HG02678 (cell line): Measurements from ENCODE around the gene RSL1D1.
"Not testable (repeated sequence)": the region's sequence is repeated elsewhere in the genome, so short reads cannot be mapped to it uniquely, and the experiment has no call there.

ENCODE experiments used
- ATAC-seq: cut with Tn5 transposase; IDR thresholded peaks from one replicate; pipeline ENCODE4 v1.9.1; 2021; ENCODE audit warnings: mild to moderate bottlenecking, moderate library complexity; ENCODE audit not compliant: unreplicated experiment

RSL1D1 gene

DNA sequence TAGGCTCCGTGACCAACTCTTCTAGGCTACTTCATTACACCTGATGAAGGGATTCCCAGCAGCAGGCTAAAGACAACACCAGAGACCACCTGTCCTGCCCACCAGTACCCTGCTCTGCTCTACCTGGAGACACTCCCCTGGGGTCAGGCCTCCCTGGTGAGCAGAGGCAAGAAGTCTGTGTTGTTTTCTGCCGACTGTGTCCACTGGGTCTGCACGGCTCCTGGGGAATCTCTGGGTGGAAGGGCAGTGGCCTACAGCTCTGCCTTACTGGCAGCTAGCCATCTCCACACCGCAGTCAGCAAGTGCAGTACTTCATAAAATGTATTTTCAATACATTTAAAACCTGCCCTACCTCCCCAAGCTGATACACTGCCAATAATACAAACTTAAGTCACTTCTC lies 6.8 kb downstream of the RSL1D1 start:
- ATAC-seq = no peak

- ATAC-seq = no peak
These were observed 7.5 kb downstream of the RSL1D1 start for GRCh38 chr16:11843861-11844260.

DNA sequence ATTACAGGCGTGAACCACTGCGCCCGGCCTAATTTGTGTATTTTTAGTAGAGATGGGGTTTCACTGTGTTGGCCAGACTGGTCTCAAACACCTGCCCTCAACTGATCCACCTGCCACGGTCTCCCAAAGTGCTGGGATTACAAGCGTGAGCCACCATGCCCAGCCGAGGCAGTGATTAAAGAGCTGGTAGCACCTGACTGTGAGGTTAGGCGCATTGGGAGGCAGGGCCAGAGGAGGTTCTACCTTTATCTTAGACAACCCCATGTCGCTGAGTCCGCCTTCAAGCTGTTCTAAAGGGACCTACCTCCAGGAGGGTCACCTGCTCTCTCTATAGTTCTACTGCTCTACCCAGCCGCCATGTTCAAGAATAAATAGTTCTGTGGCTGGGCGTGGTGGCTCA lies 8.1 kb downstream of the RSL1D1 start:
- no peak for ATAC-seq

- no peak for ATAC-seq
These were observed 10.3 kb downstream of the RSL1D1 start for GRCh38 chr16:11841026-11841425.

GRCh38 chr16:11836650-11837244 lies 14.6 kb downstream of the RSL1D1 start:
- ATAC-seq = no peak

DNA sequence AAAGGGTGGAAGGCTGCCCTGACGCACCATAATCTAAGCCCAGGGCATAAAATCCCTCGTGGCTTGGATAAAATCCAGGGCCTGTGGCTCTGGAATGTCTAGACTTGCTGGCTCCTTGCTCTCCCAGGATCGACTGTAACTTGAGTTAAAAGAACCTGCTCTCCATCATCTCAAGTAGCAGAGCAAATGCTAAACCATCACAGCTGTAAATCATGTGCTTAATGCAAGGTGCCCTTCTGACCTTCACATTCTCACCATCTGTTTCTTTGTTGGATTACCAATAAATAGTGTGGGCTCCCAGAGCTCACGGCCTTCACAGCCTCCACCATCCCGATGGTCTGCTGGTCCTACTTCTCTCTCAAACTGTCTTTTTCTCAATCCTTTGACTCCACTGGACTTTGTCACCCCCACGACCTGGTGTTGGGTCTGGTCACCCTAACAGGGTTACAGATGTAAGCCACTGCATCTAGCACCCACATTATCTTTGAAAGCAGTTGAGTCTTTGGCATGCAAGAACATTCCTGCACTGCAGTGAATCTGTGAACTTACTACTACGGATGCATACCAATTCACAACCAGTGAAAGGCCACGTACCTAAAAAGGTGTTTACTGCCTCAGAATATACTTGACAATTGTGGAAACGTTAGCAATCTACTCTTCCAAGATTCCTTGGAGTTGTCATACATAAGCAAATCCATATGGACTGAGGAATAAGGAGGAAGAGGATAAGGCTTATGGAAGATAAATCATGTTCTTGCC lies 15.3 kb downstream of the RSL1D1 start:
- ATAC-seq = no peak

- ATAC-seq = no peak
These were observed 16.0 kb downstream of the RSL1D1 start for GRCh38 chr16:11835309-11835708.

- ATAC-seq = no peak
These were observed 17.2 kb downstream of the RSL1D1 start for GRCh38 chr16:11833951-11834695.

- no peak for ATAC-seq
These were observed 22.6 kb downstream of the RSL1D1 start for GRCh38 chr16:11828696-11829095.

DNA sequence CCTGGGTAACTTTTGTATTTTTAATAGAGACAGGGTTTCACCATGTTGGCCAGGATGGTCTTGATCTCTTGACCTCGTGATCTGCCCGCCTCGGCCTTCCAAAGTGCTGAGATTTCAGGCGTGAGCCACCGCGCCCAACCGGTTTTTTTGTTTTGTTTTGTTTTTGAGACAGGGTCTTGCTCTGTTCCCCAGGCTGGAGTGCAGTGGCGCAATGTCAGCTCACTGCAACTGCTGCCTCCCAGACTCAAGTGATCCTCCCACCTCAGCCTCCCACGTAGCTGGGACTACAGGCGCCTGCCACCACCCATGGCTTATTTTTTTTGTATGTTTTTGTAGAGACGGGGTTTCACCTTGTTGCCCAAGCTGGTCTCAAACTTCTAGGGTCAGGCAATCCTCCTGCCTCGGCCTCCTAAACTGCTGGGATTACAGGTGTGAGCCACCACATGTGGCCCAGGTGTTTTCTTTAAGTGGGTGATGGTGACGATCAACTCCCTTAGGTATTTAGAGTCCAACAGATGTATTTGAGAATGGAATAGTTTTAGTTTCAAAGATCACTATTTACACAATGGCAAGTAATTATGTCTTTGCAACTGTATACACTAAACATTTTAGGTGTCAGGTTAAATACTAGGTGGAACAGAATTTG lies 25.7 kb downstream of the RSL1D1 start:
- ATAC-seq = not testable (repeated sequence)

DNA sequence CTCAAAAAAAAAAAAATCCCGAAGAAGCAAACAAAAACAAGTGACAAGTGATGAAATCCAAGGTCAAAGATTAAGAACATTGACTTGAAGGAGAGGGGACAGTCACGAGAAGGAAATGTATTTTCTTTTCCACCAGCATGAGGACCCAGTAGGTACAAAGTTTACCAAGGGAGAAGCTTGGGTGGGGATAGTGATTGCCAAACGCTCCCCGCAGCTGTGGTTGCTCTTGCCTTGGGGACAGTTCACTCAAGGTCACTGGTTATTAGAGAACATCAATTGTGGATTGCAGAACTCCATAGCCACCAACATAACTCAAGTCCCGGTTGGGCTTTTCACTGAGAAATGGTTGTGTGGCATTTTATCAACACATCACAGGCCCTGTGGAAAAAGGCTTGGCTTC lies 27.0 kb downstream of the RSL1D1 start:
- ATAC-seq = no peak

DNA sequence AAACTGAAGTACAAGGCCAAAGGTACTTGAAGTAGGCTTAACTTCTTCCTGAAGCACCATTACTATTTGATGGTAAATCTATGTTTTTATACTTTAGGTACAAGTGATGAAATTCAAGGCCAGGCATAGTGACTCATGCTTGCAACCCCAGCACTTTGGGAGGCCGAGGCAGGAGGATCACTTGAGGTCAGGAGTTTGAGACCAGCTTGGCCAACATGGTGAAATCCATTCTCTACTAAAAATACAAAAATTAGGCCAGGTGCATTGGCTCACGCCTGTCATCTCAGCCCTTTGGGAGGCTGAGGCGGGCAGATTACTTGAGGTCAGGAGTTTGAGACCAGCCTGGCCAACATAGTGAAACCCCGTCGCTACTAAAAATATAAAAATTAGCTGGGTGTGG lies 27.7 kb downstream of the RSL1D1 start:
- ATAC-seq = not testable (repeated sequence)

DNA sequence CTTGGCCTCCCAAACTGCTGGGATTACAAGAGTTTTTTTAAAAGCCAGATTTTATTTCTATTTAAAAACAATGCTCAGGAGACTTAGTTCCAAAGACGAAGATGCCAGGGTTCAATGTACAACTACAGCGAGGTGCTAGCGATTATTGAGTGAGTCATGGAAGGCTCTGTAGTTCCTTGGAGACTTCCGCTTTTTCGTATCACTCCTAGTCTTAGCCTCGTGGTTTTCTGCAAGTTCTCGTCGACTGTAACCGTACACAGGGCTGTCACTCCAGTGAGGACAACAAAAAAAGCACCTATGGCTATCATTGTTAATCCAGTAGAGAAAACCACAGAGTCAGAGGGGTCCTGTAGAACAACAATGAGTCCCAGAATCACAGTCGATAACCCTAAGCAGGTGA lies 31.5 kb downstream of the RSL1D1 start:
- ATAC-seq = no peak

GRCh38 chr16:11818970-11819369 lies 32.4 kb downstream of the RSL1D1 start:
- ATAC-seq = not testable (repeated sequence)

GRCh38 chr16:11816123-11816522 lies 35.2 kb downstream of the RSL1D1 start:
- ATAC-seq = no peak

DNA sequence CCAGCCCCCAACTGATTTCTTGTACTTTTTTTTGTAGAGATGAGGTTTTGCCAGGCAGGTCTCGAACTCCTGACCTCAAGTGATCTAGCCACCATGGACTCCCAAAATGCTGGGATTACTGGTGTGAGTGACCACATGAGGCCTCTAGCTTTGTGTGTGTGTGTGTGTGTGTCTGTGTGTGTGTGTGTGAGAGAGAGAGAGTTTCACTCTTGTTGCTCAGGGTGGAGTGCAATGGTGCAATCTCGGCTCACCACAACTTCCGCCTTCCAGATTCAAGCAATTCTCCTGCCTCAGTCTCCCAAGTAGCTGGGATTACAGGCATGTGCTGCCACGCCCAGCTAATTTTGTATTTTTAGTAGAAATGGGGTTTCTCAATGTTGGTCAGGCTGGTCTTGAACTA lies 36.5 kb downstream of the RSL1D1 start:
- ATAC-seq = not testable (repeated sequence)

DNA sequence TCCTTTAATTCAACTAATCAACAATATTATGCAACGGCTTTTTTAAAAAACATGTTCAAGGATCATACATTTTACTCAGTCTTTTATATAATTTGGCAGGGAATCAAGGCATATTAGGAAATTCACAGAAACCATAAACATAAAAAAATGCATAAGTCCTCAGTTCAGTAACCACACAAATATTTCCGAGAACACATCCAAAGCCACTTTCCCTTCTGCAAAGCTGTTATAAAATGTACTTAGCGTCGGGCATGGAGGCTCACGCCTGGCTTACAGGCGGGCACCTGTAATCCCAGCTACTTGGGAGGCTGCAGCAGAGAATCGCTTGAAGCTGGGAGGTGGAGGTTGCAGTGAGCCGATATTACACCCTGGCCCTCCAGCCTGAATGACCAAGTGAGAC lies 44.6 kb downstream of the RSL1D1 start:
- no peak for ATAC-seq

- no peak for ATAC-seq
These were observed 45.8 kb downstream of the RSL1D1 start for GRCh38 chr16:11805556-11805955.

- no peak for ATAC-seq
These were observed 49.8 kb downstream of the RSL1D1 start for GRCh38 chr16:11801481-11802021.

DNA sequence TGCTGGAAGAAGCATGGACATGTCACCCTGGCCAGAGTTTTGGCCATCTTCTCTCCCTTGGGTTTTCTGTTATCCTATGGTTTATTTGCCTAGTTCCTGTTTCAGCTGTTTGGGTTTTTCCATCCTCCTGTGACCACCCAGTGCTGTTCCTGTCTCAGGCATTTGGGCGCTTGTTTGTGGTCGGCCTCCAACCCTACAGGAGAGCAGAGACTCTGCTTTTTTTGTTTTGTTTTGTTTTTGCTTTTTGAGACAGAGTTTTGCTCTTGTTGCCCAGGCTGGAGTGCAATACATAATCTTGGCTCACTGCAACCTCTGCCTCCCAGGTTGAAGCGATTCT lies 51.0 kb downstream of the RSL1D1 start:
- ATAC-seq = no peak
